ENCODE measurements around the gene ZNF85. TPM values are rescaled to one million over a fixed set of nuclear protein-coding genes. Genes with fewer than 3 reads are reported as not detected.

The ZNF85 gene
- total and polyA plus RNA-seq, 2 of the 13 experiments (the other 11 are each of a cell fraction or from before 2014, with no cell fraction given) = 1.1 to 3.7 TPM

DNA sequence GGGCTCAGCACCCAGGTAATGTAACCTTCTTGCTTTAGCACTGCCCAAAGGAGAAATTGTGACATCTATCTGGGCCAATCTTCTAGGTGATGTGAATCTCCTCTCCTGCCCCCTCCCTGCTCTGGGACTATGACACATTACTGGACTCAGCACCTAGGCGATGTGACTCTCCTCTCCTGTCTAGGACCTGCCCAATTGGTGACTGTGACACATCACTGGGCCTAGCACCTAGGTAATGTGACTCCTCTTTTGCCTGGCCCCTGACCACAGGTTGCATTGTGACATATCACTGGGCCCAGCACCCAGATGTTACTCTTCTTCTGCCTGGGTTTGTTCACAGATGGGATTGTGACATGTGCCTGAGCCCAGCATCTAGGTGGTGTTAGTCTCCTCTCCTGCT, 45.0 kb downstream of the ZNF85 start:
- Histone ChIP-seq H3K9me3 (ENCODE audit: low read length) (peaks cover 67% of the 10 kb centered on the region), H3K4me2 (ENCODE audit: low read depth, low read length) (no peak overlapping the region), H2AFZ (ENCODE audit: low read length) (no peak overlapping the region), H3K27me3 (ENCODE audit: control insufficient read depth in 1 of 2, insufficient read depth in 2 of 2, low read length in 2 of 2) (no peaks in the 10 kb centered on the region; a peak in 1 of 5 replicates), H3K79me2 (ENCODE audit: insufficient read depth, low read length) (no peaks in the 10 kb centered on the region), H3K36me3 (replicated peaks in 1 of 2; ENCODE audit: control insufficient read depth in 1 of 2, insufficient read depth in 2 of 2, low read length in 2 of 2) (no peaks in the 10 kb centered on the region), H4K20me1 (ENCODE audit: insufficient read depth, low read length) (no peaks in the 10 kb centered on the region), H3K27ac (ENCODE audit: extremely low read length, insufficient read depth, low read length) (no peak overlapping the region), H3K9ac (ENCODE audit: insufficient read depth, low read depth, low read length) (no peak overlapping the region), H3K4me1 (ENCODE audit: insufficient read depth, low read length) (no peaks in the 10 kb centered on the region), H3K4me3 (replicated peaks in 1 of 3; ENCODE audit: insufficient read depth in 1 of 3, low read depth in 2 of 3, low read length in 3 of 3) (no peak overlapping the region)
- no peak for DNase-seq (ENCODE audit: low spot score)
- in situ Hi-C loops (cut with HindIII; ENCODE audit: extremely low pct_ligation_motif_present, low pct_unique_long_range_greater_than_20kb) = no loop called here
- TF ChIP-seq JARID2 (CRISPR knock-in tag; IDR thresholded peaks at IDR 0.05; ENCODE audit: insufficient replicate concordance) (no peak), TAF15 (IDR thresholded peaks at IDR 0.05; ENCODE audit: low read depth, low read length, poor library complexity, severe bottlenecking) (no peak), GRHL1 (CRISPR knock-in tag; conservative IDR thresholded peaks at IDR 0.05) (no peak), MIER2 (CRISPR knock-in tag; IDR thresholded peaks at IDR 0.05) (no peak), ZNF317 (CRISPR knock-in tag; IDR thresholded peaks at IDR 0.05) (no peak), TAF1 (CRISPR knock-in tag; IDR thresholded peaks at IDR 0.05) (no peak), ZNF619 (CRISPR knock-in tag; IDR thresholded peaks at IDR 0.05) (no peak)
- ChIA-PET POLR2A (no interaction called here), CTCF (ENCODE audit: low intra/inter-chr PET ratio, low total read pairs) (no interaction called here)
- no peak for ATAC-seq
- WGBS (ENCODE audit: low lambda C conversion rate) = no CpG with 5 or more reads among the region's 1 CpG
- FAIRE-seq = no peak
- intact Hi-C loops (cut with micrococcal nuclease; ENCODE audit: unreplicated experiment) = no loop called here
- no TSS peak for BruUV-seq (replicated peaks)

- Histone ChIP-seq H3K79me2 (ENCODE audit: insufficient read depth, low read length) (no peaks in the 10 kb centered on the region), H3K4me2 (ENCODE audit: low read depth, low read length) (no peak overlapping the region), H3K27ac (ENCODE audit: extremely low read length, insufficient read depth, low read length) (no peak overlapping the region), H3K4me1 (ENCODE audit: insufficient read depth, low read length) (no peaks in the 10 kb centered on the region), H3K9ac (ENCODE audit: insufficient read depth, low read depth, low read length) (no peak overlapping the region), H3K4me3 (replicated peaks in 1 of 3; ENCODE audit: insufficient read depth in 1 of 3, low read depth in 2 of 3, low read length in 3 of 3) (no peak overlapping the region), H2AFZ (ENCODE audit: low read length) (no peak overlapping the region), H3K27me3 (ENCODE audit: control insufficient read depth in 1 of 2, insufficient read depth in 2 of 2, low read length in 2 of 2) (no peaks in the 10 kb centered on the region), H3K36me3 (replicated peaks in 1 of 2; ENCODE audit: control insufficient read depth in 1 of 2, insufficient read depth in 2 of 2, low read length in 2 of 2) (no peaks in the 10 kb centered on the region), H3K9me3 (ENCODE audit: low read length) (peaks cover 66% of the 10 kb centered on the region), H4K20me1 (ENCODE audit: insufficient read depth, low read length) (no peaks in the 10 kb centered on the region)
- BruUV-seq (replicated peaks) = no TSS peak
- intact Hi-C loops (cut with micrococcal nuclease; ENCODE audit: unreplicated experiment) = no loop called here
- FAIRE-seq (no peak), DNase-seq (ENCODE audit: low spot score) (peak; percentile 17), ATAC-seq (peak; percentile 43; the same call in 2 of the 3 replicates)
- TF ChIP-seq IKZF1 (IDR thresholded peaks at IDR 0.05) (no peak), FOSL2 (CRISPR knock-in tag; IDR thresholded peaks at IDR 0.05) (peak; percentile 66), ZNF264 (CRISPR knock-in tag; IDR thresholded peaks at IDR 0.05) (no peak), CREB1 (IDR thresholded peaks at IDR 0.05) (0 out of 2 replicates have a peak, but pooled peaks have one; percentile 24), CREB1 (CRISPR knock-in tag; IDR thresholded peaks at IDR 0.05) (no peak)
- in situ Hi-C loops (cut with HindIII; ENCODE audit: extremely low pct_ligation_motif_present, low pct_unique_long_range_greater_than_20kb) = no loop called here
- POLR2A ChIA-PET = no interaction called here
- WGBS (ENCODE audit: low lambda C conversion rate) = 39% methylated on average over 3 of the region's 3 CpGs
- CTCF ChIA-PET (ENCODE audit: low intra/inter-chr PET ratio, low total read pairs) = no interaction called here
These were observed 46.4 kb downstream of the ZNF85 start for GRCh38 chr19:20969498-20969897.
